ENCODE measurements around the gene KRTAP5-3.

Gene KRTAP5-3

GRCh38 chr11:1563697-1564534 lies 44.3 kb downstream of the KRTAP5-3 start:
- DNase-seq (ENCODE audit: low spot score) = no peak
- TF ChIP-seq CTCF (IDR thresholded peaks at IDR 0.05; ENCODE audit: extremely low read depth, missing control alignments) = no peak

- no peak for DNase-seq (ENCODE audit: low spot score)
- no peak for TF ChIP-seq CTCF (IDR thresholded peaks at IDR 0.05; ENCODE audit: extremely low read depth, missing control alignments)
These were observed 45.1 kb downstream of the KRTAP5-3 start for GRCh38 chr11:1563149-1563638.

GRCh38 chr11:1562469-1563148 lies 45.7 kb downstream of the KRTAP5-3 start:
- TF ChIP-seq CTCF (IDR thresholded peaks at IDR 0.05; ENCODE audit: extremely low read depth, missing control alignments) = no peak
- no peak for DNase-seq (ENCODE audit: low spot score)

GRCh38 chr11:1561955-1562354 lies 46.3 kb downstream of the KRTAP5-3 start:
- DNase-seq (ENCODE audit: low spot score) = no peak
- no peak for TF ChIP-seq CTCF (IDR thresholded peaks at IDR 0.05; ENCODE audit: extremely low read depth, missing control alignments)

- no peak for TF ChIP-seq CTCF (IDR thresholded peaks at IDR 0.05; ENCODE audit: extremely low read depth, missing control alignments)
- DNase-seq (ENCODE audit: low spot score) = no peak
These were observed 47.0 kb downstream of the KRTAP5-3 start for GRCh38 chr11:1561266-1561665.

- no peak for DNase-seq (ENCODE audit: low spot score)
- no peak for TF ChIP-seq CTCF (IDR thresholded peaks at IDR 0.05; ENCODE audit: extremely low read depth, missing control alignments)
These were observed 47.5 kb downstream of the KRTAP5-3 start for GRCh38 chr11:1560649-1561251.

Data from GM20000 (cell line).